Esophagus muscularis mucosa (tissue), 4 donors: ENCODE measurements around the gene MYH10. TPM values are rescaled to one million over a fixed set of nuclear protein-coding genes. Genes with fewer than 3 reads are reported as not detected.

Experiments used
- DNase-seq: peaks from one replicate; pipeline ENCODE4 v3.0.0-alpha.2; 2017; ENCODE audit errors: extremely low spot score
- H3K27ac ChIP-seq, 4 donors: fragments of 200-600 bp; sonication (generic); replicated peaks in 1 of 4; 1 replicate in 3 of 4; 2 replicates in 1 of 4; pipeline ENCODE4 v1.5.1; 2016 to 2019; ENCODE audit warnings: mild to moderate bottlenecking in 1 of 4
- H3K27me3 ChIP-seq, 4 donors: fragments of 200-600 bp; sonication (generic); one replicate each; pipeline versions ENCODE4 v1.5.1 to v1.6.0; 2016 to 2019
- H3K36me3 ChIP-seq, 4 donors: fragments of 200-600 bp; sonication (generic); one replicate each; pipeline ENCODE4 v1.5.1; 2016 to 2019
- H3K4me1 ChIP-seq, 4 donors: fragments of 200-600 bp; sonication (generic); one replicate each; pipeline ENCODE4 v1.5.1; 2016 to 2019
- H3K4me3 ChIP-seq, 4 donors: fragments of 200-600 bp; sonication (generic); 1 replicate in 2 of 4; 2 replicates in 2 of 4; pipeline ENCODE4 v1.5.1; 2016 to 2019; ENCODE audit warnings: mild to moderate bottlenecking in 4 of 4, moderate library complexity in 1 of 4
- H3K9me3 ChIP-seq, 4 donors: fragments of 200-600 bp; sonication (generic); 1 replicate in 3 of 4; 2 replicates in 1 of 4; pipeline ENCODE4 v1.5.1; 2016 to 2019
- EP300 ChIP-seq: sonication (generic); formaldehyde crosslinking; IDR thresholded peaks from one replicate; pipeline ENCODE4 v1.6.1; 2017; ENCODE audit warnings: antibody characterized with exemption
- POLR2A ChIP-seq: fragments of 450-650 bp; IDR thresholded peaks from one replicate; pipeline ENCODE4 v1.6.1; 2017; ENCODE audit warnings: antibody characterized with exemption, moderate library complexity, mild to moderate bottlenecking, low read depth
- POLR2AphosphoS5 ChIP-seq, 2 donors: sonication (generic); formaldehyde crosslinking; IDR thresholded peaks; one replicate each; pipeline ENCODE4 v1.6.1; 2017; ENCODE audit warnings: antibody characterized with exemption in 2 of 2
- WGBS: methylation state at CpG from one replicate; pipeline ENCODE4 v1.1.5; 2018; 5-methylcytosine and 5-hydroxymethylcytosine counted together
- intact Hi-C: fragments of 100-400 bp; cut with DNase I; formaldehyde crosslinking; loops from one replicate; pipeline ENCODE4 v1.15.1; 2023
- total RNA-seq, 4 donors: library from RNA; depleted of rRNA; stranded (reverse); fragments of >200 nt; gene quantifications; one replicate each; pipeline versions ENCODE4 v1.1.0 to v1.2.1, GENCODE V29; 2016
- TF ChIP-seq, protein P1 (sequence below), 3 experiments: fragments of 200-600 bp in 2 of 3; fragments of 450-650 bp in 1 of 3; sonication (generic) in 2 of 3; IDR thresholded peaks; one replicate each; pipeline ENCODE4 v1.5.1; 2017 to 2019; ENCODE audit warnings: antibody characterized with exemption in 3 of 3, mild to moderate bottlenecking in 2 of 3, moderate library complexity in 1 of 3

MYH10 gene
- total RNA-seq, 4 donors from 2014 or later: 18.9 to 42.0 (median 29.3) TPM

DNA sequence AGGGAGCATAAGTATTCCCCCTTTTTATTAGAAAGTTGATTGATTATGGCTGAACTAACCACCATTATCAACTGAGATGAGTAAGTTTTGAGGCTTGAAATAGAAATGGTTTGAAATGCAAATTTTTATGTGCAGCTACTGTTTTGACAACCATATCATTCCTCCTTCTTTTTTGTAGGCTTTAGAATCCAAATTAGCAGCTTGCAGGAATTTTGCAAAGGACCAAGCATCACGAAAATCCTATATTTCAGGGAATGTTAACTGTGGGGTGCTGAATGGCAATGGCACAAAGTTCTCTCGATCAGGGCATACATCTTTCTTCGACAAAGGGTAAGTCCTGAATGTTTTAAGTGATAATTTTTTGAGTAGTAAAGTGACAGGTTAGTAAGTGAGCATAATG, 170.7 kb downstream of the MYH10 start:
- Histone ChIP-seq H3K9me3 (no peaks in the 10 kb centered on the region), H3K4me1 (peaks cover 0 to 6% (median 4%) of the 10 kb centered on the region in 4 donors), H3K36me3 (peaks cover 46 to 100% (median 93%) of the 10 kb centered on the region in 4 donors), H3K27ac (no peak overlapping the region), H3K27me3 (no peaks in the 10 kb centered on the region), H3K4me3 (no peak overlapping the region)
- DNase-seq: no peak
- 88% methylated on average over 3 of the region's 3 CpGs for WGBS
- intact Hi-C loops: no loop called here
- TF ChIP-seq EP300 (no peak), POLR2A (no peak), POLR2AphosphoS5 (IDR thresholded peaks at IDR 0.05) (no peak)
- TF ChIP-seq, protein P1, sequence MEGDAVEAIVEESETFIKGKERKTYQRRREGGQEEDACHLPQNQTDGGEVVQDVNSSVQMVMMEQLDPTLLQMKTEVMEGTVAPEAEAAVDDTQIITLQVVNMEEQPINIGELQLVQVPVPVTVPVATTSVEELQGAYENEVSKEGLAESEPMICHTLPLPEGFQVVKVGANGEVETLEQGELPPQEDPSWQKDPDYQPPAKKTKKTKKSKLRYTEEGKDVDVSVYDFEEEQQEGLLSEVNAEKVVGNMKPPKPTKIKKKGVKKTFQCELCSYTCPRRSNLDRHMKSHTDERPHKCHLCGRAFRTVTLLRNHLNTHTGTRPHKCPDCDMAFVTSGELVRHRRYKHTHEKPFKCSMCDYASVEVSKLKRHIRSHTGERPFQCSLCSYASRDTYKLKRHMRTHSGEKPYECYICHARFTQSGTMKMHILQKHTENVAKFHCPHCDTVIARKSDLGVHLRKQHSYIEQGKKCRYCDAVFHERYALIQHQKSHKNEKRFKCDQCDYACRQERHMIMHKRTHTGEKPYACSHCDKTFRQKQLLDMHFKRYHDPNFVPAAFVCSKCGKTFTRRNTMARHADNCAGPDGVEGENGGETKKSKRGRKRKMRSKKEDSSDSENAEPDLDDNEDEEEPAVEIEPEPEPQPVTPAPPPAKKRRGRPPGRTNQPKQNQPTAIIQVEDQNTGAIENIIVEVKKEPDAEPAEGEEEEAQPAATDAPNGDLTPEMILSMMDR (IDR thresholded peaks at IDR 0.05): no peak

DNA sequence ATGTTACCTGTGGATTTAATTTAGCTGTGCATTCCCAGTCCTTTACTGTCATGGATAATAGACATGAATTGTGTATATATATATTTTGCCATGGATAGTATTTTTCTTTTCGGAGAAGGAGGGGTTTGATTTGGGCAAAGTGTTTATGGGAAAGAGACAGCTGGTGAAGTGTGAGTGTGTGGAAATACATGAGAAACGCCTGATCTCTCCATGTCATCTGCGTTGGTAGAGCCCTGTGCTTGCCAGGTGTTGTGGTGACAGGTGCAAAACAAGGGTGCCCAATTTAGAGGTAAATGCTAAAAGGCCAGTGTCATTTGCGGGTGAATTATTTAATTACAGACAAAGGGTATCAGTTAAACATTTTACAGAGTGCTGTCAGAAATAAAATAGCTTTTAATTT, 171.4 kb downstream of the MYH10 start:
- no peak overlapping the region for H3K27ac ChIP-seq
- 88% methylated on average over 4 of the region's 4 CpGs for WGBS
- H3K9me3 ChIP-seq: no peaks in the 10 kb centered on the region
- no peaks in the 10 kb centered on the region for H3K27me3 ChIP-seq
- no peak for TF ChIP-seq POLR2AphosphoS5 (IDR thresholded peaks at IDR 0.05)
- no peak for TF ChIP-seq POLR2A
- TF ChIP-seq, protein P1 (IDR thresholded peaks at IDR 0.05): no peak
- TF ChIP-seq EP300: no peak
- H3K36me3 ChIP-seq: peaks cover 46 to 100% (median 91%) of the 10 kb centered on the region in 4 donors
- H3K4me1 ChIP-seq: no peaks in the 10 kb centered on the region
- no peak overlapping the region for H3K4me3 ChIP-seq
- DNase-seq: no peak
- intact Hi-C loops: no loop called here

DNA sequence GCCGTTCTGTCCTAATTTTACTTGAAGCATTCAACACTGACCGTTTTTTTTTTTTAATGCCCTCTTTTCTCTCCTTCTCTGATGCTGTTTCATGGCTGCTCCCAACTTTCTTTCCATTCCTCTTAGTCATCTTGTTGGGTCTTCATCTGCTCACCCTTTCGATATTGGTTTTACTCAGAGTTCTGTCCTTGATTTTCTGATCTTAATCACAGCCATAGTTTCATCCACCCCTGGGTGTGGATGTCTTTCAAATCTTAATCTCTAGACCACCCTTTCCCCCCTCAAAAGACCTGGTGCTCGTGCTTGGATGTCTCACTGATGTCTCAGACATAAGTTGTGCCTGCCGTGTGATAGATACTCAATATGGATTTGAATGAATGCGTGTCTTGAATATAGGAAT, 172.4 kb downstream of the MYH10 start:
- H3K4me3 ChIP-seq: no peak overlapping the region
- H3K27me3 ChIP-seq: no peaks in the 10 kb centered on the region
- H3K36me3 ChIP-seq: peaks cover 46 to 97% (median 88%) of the 10 kb centered on the region in 4 donors
- TF ChIP-seq POLR2A (no peak), EP300 (no peak), POLR2AphosphoS5 (IDR thresholded peaks at IDR 0.05) (no peak)
- TF ChIP-seq, protein P1 (IDR thresholded peaks at IDR 0.05): no peak
- DNase-seq: no peak
- no peak overlapping the region for H3K27ac ChIP-seq
- 89% methylated on average over 6 of the region's 6 CpGs for WGBS
- H3K9me3 ChIP-seq: no peaks in the 10 kb centered on the region
- intact Hi-C loops: no loop called here
- no peaks in the 10 kb centered on the region for H3K4me1 ChIP-seq

DNA sequence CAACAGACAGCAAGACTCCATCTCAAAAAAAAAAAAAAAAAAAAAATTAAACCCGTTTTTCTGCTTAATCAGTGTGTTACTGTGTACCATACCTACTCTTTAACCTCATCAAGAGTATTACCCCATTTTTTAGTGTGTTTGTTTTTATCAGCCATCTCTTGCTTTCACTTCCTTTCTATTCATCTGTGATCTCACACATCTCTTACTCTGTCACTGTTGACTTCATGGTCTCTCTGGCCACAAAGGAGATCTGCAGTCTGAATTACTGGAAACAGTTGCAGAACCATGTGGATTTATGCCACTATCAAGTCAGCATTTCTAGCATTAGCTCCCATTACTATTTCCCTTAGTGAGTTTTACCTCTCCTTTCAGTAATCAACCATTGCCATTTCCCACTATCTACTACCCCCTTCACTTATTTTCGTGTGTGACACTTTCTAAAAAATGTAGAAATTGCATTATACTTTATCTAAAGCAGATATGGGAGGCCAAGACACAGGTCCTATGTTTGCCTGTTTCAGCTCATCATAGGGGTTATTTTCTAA, 174.8 kb downstream of the MYH10 start:
- H3K4me1 ChIP-seq: no peaks in the 10 kb centered on the region
- no peaks in the 10 kb centered on the region for H3K27me3 ChIP-seq
- DNase-seq: no peak
- intact Hi-C loops: no loop called here
- peaks cover 53 to 97% (median 86%) of the 10 kb centered on the region in 4 donors for H3K36me3 ChIP-seq
- TF ChIP-seq, protein P1 (IDR thresholded peaks at IDR 0.05): no peak
- TF ChIP-seq EP300 (no peak), POLR2A (no peak), POLR2AphosphoS5 (IDR thresholded peaks at IDR 0.05) (no peak)
- H3K4me3 ChIP-seq: no peak overlapping the region
- 87% methylated on average over 2 of the region's 2 CpGs for WGBS
- no peaks in the 10 kb centered on the region for H3K9me3 ChIP-seq
- H3K27ac ChIP-seq: no peak overlapping the region

DNA sequence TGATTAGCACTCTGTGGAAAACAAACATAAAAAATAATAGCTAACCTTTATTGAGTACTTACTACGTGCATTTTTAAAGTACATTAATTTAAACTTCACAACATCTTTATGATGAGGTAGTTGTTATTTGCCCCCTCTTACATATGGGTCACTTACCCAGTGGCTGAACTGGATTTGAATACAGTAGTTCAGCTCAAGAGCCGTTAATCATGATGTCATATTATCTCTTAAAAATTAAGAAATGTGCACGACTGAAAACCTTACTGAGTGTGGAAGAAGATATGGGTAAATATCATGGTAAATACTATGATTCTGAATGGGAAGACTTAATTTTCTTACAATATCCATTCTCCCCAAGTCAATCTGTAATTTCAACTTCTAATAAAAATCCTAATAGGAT, 177.2 kb downstream of the MYH10 start:
- intact Hi-C loops: no loop called here
- peaks cover 0 to 3% (median 0%) of the 10 kb centered on the region in 4 donors for H3K4me1 ChIP-seq
- WGBS: 81% methylated on average over 3 of the region's 3 CpGs
- H3K4me3 ChIP-seq: no peak overlapping the region
- H3K36me3 ChIP-seq: peaks cover 60 to 96% (median 85%) of the 10 kb centered on the region in 4 donors
- H3K27me3 ChIP-seq: no peaks in the 10 kb centered on the region
- no peak overlapping the region for H3K27ac ChIP-seq
- no peaks in the 10 kb centered on the region for H3K9me3 ChIP-seq
- no peak for DNase-seq
- no peak for TF ChIP-seq POLR2AphosphoS5 (IDR thresholded peaks at IDR 0.05)
- TF ChIP-seq, protein P1 (IDR thresholded peaks at IDR 0.05): no peak
- no peak for TF ChIP-seq POLR2A
- TF ChIP-seq EP300: no peak
